GM12892 (cell line): ENCODE measurements around the gene MED12.

Experiments used
- POLR2AphosphoS5 ChIP-seq: IDR thresholded peaks from 2 replicates; pipeline ENCODE4 v1.6.1; 2011; ENCODE audit warnings: low read depth, low read length, control low read depth
- TAF1 ChIP-seq: IDR thresholded peaks from 2 replicates; pipeline ENCODE4 v1.6.1; 2011; ENCODE audit warnings: low read depth, mild to moderate bottlenecking, control low read depth, low read length, borderline replicate concordance

DNA sequence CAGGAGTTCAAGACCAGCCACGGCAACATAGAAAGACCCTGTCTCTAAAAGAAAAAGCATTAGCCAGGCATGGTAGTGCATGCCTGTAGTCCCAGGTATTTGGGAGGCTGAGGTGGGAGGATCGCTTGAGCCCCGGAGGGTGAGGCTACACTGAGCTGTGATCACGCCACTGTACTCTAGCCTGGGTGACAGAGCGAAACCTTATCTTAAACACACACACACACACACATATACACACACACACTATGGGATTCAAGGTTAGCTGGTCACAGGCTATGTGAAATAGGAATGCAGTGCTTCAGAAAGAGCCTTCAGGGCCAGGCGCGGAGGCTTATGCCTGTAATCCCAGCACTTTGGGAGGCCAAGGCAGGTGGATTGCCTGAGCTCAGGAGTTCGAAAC is 49.7 kb downstream of the MED12 start:
- TF ChIP-seq POLR2AphosphoS5 (no peak), TAF1 (no peak)
